NCI-H1092 treated with DMSO at 0.1 percent for 48 hours (cell line): ENCODE measurements around the gene GTF2A1.
A peak's percentile ranks its signal among the peaks of the same experiment; 100 is the strongest.
"Not testable (repeated sequence)": the region's sequence is repeated elsewhere in the genome, so short reads cannot be mapped to it uniquely, and the experiment has no call there.

Source experiments
- DNase-seq: peaks from one replicate; lab custom pipeline; 2025; lab: John Stamatoyannopoulos, UW

Gene GTF2A1

DNA sequence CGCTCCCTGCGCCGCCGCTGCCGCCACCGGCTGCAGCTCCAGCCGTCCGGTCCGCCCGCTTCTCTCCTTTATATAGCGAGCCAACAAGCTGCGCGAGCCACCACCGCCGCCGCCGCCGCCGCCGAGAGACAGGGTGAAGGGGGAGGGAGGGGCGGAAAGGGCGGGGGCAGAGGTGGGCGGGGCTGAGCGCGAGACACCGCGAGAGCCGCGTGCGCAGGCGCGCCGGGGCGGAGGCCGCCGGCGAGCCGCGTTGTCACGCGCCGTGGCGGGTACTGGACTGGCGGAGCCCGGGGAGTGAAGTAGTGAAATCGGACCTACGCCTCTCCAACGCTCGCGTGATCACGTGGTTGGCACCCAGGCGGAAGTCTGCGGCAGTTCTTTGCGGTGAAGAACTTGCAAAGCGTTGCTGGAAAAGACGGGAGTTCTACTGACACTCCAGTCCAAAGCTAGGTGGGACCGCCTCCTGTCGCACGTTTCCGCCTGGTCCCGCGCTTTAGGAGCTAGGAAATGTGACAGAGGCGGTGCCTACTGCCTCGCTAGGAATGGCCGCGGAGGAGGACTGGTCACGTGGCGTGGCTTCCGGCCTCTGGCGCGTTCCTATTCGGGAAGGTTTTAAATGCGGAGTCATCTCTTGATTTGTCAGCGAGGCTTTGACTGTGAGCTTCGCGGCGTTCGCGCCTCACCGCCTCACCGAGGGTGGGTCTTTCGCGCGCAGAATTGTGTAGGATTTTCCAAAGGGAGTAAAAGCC lies at the start of gene GTF2A1:
TSS of gene GTF2A1 (minus strand) at position 130 of the 749 bp plus-strand sequence. CDS start 441 bp downstream, outside the sequence.
- DNase-seq: peak; percentile 98

DNA sequence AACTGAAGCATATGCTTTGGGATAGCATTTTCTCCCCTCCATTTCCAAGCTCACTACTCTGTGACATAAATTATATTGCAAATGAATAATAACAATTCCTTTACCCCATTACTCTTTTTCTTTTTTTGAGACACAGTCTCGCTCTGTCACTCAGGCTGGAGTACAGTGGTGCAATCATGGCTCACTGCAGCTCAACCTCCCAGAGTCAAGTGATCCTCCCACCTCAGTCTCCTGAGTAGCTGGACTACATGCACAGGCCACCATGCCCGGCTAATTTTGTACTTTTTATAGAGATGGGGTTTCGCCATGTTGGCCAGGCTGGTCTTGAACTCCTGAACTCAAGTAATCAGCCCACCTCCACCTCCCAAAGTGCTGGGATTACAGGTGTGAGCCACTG lies 49.2 kb upstream of the GTF2A1 start:
- DNase-seq: no peak

DNA sequence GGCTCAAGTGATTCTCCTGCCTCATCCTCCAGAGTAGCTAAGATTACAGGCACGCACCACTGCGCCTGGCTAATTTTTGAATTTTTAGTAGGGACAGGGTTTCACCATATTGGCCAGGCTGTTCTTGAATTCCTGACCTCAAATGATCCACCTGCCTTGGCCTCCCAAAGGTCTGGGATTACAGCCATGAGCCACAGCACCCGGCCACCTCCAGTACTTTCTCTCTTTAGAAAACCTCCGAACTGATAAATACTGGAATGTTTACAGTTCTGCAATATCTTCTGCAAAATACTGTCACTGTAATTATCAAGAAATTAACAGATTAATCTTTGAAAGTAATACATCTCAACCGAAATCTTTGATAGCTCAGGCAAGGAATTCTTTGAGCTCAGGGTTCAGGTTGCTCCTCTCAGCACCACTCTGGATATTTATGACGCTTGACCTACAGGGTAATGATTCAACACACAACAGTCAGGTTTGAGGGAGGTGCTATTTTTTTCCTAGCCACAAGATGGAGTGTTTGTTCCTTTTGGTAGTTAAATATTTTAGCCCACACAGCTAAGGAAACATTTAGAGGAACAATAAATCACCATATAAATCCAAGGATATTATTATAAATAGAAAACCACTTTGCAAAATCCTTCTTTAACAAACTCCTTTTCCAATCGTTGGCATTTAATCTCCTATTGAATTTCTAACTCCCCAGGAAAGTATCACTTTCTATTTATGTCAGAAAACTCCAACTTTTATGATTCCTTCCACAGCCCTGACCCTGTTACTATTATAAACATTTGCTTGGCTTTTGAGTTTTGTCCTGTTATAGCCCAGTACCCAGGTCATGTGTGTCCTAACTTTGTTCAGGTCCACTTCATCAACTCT lies 48.6 kb upstream of the GTF2A1 start:
- peak; percentile 71 for DNase-seq

DNA sequence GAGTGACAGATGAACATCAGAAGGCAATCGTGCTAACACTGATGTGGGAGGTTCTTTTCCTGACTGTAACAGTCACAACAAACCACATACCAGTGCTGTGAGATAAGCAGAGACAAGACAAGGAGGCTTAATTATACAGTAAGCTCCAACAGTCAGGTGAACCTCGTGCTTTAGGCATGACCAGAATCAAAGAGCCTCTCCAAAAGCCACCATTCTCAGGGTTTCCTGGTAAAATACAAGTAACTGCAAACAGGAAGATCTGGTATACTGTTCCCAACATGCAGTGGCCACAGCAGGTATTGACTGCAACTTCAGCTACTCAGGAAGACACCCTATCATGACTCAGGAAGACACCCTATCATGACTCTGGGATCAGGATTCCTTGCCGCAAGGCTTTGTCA lies 47.3 kb upstream of the GTF2A1 start:
- DNase-seq: no peak

DNA sequence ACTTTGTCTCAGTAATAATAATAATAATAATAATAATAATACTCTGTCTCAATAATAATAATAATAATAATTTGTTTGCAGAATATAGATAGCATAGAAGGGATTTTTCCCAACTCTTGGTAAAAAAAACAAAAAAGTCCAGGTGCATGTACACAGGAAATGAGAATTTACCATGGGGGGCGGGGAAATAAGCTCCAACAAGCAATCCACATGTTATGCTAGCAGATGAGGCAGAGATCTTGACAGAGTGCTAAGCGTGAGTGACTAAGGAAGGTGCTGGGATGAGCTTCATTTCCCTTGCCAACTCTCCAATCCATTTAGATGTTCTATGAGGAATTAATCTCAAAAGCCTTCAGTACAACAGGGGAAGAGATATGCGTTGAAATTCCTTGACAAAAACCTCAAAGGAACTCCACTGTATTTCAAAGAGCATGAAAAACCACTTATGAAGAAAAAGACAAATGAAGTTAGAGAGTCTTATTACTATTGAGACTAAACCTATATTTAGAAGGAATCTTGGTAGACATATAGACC lies 44.9 kb upstream of the GTF2A1 start:
- no peak for DNase-seq

DNA sequence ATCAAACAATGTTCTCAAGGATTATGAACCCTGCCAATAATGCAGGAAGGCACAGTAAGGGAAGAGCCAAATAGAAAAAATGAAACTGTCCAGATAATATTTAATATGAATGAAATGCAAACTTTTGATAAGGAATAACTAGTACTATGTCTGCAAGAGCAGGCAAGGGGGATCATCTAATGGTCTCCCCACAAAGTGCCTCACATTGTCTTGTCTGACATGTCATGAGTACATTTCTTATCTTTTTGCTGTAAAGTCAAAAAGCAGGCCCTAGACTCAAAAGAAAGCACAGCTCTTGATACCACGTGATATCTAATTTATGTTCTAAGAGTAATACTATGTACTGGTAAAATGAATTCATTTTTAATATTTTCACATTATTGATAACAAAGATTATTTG lies 43.9 kb upstream of the GTF2A1 start:
- no peak for DNase-seq

DNA sequence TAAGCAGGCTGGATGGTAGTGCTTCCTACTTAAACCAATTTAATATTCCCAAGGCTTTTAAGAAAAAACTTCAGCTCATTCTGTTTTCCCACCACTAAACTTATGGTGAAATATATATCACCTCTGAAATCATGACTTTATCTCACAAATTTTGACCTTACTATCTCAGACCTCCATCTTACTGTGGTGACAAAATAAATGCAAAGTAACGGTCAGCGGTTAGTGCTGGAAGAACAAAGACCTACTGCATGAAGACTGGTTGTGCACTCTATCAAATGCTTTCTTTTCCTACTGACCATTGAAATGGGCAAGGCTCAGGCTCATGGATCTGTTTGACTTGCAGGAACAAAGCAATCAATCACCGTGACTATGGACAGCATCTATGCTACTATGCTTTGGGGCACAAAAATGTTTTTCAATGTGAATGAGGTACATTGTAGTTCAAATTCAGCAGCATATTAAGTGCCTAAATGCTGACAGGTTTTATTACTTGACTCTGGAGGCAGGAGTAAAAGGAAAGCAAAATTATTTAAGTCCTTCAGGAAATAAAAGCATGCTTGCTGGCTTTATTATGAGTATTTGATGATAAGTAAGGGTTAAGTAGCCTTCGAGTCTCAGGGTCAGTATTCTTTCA lies 43.1 kb upstream of the GTF2A1 start:
- DNase-seq: no peak

DNA sequence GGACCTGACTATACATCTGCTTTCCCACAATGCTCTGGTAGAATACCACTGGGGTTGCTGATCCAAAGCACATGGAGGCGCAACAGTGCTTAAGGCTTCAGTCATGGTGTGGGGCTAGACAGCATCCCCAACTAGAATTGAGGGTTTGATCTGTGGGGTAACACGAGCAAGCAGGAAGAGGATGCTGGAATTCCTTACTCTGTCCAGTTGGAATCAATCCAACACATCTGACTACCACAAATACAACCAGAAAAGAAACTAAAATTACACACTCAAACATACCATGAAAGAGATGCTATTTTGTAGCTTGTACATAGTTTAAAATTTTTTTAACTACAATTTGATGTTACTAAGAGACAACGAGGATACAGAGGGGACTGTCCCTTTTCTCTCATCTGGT lies 40.4 kb upstream of the GTF2A1 start:
- DNase-seq: no peak

DNA sequence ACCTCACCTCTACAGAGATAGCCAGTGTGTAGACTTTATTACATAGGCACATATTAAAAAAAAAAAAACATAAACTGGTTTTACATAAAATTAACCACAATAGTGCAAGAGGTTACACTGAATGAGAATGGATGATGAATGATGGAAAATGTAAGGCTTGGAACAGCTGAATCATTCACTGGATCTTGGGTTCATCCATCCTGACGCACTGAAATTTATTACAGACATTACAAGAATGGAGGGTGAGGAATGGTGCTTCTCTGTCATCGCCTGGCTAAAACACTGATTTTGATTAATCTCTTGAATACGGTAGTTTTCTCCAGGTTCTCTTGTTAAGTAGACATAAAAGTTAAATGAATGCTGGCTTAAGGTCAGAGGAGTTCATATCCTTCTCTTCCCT lies 40.0 kb upstream of the GTF2A1 start:
- no peak for DNase-seq

DNA sequence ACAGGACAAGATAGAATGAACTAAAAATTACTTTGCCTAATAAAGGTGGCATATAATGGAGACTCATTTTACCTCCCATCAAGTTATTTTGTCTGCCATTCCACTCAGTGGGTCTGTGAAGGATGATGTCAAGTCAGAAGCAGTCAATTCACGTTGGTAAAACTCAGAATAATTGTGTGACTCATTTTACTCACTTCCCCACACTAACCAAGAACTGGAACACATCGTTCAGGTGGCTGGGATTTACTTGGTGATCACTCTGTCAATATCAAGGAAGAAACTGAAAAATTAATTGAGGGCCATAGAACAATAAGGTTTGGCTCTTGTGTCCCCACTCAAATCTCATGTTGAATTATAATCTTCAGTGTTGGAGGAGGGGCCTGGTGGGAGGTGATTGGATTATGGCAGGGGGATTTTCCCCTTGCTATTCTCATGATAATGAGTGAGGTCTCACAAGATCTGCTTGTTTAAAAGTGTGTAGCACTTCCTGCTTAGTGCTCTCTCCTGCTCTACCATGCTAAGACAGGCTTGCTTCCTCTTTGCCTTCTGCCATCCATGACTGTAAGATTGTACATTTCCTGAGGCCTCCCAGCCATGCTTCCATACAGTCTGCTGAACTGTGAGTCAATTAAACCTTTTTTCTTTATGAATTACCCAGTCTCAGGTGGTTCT lies 35.7 kb upstream of the GTF2A1 start:
- no peak for DNase-seq

DNA sequence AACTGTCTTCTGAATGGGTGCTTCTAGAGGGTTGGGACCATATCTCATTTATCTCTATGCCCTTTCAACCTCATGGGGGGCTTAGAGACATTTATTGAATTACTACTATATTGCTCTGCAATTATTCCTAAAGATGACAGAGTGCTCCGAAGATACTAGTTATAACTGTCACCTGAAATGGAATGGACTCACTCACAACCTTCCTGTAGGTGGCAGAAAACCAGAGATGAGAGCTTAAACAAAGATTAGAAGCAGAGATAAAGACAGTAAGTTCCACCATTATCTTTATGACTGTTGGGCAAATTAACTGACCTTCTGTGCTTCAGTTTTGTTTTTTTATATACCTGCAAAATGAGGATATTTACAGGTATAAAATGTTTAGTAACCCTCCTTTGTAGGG lies 31.5 kb upstream of the GTF2A1 start:
- no peak for DNase-seq

DNA sequence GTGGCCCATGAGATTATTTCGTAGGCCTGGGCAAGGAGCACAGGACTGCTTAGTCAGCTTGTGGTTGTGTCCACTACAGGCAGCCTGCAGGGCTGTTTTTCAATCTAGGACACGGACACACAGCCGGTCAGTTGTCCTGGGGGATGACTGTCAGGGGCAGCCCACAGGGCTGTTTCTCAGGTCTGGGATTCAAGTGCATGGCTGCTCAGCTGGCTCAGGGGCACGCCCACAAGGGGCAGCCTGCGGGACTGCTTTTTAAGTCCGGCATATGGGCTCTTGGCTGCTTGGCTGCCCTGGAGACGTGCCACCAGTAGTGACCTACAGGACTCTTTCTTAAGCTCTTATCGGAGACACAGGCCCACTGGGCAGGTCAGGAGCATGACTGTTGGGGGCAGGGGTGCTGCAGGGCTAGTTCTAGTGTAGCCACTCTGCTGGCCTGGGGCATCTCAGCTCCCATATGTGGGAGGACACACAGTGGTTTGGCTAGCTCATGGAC lies 26.6 kb upstream of the GTF2A1 start:
- DNase-seq: no peak

DNA sequence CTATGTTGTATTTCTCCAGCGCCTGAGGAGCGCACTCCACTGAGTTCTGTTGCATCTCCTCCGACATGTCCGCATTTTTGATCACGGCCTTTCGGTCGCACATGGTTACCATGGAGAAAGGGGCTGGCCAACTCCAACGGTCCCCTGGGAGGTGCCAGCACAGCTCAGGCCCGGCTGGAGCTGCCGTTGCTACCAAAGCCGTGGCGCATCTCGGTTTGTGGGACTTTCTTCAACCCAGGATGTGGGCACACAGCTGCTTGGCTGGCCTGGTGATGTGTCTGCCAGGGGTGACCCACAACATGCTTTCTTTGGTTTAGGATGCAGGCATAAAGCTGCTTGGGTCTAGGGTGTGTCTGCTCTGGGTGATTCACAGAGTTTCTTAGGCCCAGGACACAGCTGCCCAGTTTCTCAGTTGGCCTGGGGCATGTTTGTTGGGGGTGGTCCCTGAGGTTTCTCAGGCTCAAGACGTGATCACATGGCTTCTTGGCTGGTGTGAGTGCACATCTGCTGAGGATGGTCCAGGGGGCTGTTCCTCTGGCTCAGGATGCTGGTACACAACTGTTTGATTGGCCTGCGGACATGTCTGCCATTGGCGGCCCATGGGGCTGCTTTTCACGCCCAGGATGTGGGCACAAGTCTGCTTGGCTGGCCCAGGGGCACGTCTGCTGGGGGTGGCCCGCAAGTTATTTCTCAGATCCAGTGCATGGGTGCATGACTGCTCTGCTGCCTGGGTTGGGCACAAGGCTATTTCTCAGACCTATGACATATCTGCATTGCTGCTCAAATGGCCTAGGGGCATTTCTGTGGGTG lies 25.9 kb upstream of the GTF2A1 start:
- no peak for DNase-seq

DNA sequence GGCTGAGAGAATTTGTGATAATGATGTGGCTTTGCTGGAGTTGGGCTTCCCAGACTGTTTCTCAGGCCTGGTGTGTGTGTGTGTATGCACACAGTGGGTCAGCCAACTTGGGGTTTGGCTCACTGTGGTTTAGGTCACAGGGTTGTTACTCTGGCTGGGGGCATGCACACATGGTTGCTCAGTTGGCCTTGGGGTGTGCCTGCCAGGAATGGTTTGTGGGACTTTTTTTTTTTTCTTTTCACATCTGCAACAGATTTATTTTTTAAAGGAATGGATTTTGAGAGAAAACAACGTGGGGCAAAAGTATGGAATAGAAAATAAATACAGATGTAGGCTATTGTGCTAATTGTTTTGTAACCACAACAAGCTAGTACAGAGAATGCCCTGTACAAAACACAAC lies 25.0 kb upstream of the GTF2A1 start:
- DNase-seq: no peak

DNA sequence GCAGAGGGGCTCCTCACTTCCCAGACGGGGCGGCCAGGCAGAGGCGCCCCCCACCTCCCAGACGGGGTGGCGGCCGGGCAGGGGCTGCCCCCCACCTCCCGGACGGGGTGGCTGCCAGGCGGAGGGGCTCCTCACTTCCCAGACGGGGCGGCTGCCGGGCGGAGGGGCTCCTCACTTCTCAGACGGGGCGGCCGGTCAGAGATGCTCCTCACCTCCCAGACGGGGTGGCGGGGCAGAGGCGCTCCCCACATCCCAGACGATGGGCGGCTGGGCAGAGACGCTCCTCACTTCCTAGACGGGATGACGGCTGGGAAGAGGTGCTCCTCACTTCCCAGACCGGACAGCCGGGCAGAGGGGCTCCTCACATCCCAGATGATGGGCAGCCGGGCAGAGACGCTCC lies 23.7 kb upstream of the GTF2A1 start:
- not testable (repeated sequence) for DNase-seq

DNA sequence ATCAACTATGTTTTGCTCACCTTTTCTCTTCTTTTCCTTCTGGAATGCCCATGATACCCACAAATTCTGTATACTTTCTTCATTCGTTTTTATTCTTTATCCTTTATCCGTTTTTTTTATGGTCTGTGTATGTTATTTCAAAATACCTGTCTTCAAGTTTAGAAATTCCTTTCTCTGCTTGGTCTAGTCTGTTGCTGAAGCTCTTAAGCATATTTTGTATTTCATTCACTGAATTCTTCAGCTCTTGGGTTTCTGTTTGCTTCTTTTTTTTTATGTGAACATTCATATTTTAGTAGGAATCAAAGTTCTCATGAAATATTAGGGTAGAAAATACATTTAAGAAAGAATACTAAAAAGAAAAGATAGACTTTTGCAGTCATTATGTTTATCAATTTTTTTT lies 22.7 kb upstream of the GTF2A1 start:
- no peak for DNase-seq

DNA sequence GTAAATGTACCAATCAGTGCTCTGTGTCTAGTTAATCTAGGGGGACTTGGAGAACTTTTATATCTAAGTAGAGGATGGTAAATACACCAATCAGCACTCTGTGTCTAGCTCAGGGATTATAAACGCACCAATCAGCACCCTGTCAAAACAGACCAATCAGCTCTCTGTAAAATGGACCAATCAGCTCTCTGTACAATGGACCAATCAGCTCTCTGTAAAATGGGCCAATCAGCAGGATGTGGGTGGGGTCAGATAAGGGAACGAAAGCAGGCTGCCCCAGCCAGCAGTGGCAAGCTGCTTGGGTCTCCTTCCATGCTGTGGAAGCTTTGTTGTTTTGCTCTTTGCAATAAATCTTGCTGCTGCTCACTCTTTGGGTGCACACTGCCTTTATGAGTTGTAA lies 16.1 kb upstream of the GTF2A1 start:
- not testable (repeated sequence) for DNase-seq

DNA sequence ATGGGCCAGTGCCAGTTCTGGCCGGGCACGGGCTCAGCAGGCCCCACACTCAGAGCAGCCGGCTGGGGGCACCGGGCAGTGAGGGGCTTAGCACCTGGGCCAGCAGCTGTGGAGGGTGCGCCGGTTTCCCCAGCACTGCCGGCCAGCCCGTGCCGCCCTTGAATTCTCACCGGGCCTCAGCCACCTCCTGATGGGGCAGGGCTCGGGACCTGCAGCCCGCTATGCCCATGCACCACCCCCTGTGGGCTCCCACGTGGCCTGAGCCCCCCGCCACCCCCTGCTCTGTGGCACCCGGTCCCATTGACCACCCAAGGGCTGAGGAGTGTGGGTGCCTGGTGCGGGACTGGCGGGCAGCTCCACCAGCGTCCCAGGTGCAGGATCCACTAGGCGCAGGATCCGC lies 15.4 kb upstream of the GTF2A1 start:
- no peak for DNase-seq

DNA sequence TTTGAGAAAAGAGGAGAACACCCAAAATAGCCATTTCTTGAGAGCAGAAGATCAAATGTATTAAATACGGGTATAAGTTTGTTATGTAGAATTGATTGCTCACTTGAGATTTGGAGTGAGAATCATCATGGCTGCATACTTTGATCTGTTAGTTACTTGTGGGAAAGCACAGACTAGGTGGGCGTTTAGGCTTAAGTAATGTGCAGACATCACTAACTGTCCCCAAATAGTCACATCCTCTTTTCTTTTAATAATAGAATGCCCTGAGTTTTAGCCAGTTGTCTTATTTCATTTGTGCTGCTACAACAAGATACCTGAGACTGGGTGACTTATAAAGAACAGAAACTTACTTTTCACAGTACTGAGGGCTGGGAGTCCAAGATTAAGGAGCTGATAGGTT lies 14.3 kb upstream of the GTF2A1 start:
- no peak for DNase-seq

DNA sequence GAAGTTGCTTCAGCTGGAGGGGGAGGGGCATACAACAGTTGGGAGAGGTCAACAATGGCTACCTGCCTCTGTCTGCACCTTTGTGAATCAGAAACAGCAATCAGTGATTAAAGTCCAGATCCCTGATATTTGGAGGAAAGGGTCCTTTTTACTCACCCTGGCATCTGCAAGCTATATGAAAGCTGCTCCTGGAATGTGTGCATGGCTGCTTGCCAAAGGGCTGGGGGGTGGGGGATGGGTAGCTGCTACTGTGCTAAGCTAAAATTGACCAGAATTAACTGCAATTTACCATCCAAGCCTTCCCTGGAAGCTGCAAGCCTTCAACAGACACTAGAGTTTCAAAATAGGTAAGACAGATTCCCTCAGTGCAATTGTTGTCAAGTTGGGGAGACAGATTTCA lies 13.5 kb upstream of the GTF2A1 start:
- no peak for DNase-seq

DNA sequence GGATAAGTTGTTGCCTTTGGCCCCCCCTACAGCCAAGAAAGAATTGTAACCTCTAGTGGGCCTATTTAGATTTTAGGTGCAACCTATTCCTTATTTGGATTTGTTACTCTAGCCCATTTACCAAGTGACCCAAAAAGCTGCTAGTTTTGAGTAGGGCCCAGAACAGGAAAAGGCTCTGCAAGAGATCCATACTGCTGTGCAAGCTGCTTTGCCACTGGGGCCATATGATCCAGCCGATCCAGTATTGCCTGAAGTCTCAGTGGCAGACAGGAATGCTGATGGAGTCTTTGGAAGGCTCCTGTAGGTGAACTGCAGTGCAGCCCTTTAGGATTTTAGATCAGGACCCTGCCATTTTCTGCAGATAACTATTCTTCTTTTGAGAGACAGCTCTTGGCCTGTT lies 12.9 kb upstream of the GTF2A1 start:
- no peak for DNase-seq
